Measurements from ENCODE around the gene NUP153.
"Not testable (repeated sequence)": the region's sequence is repeated elsewhere in the genome, so short reads cannot be mapped to it uniquely, and the experiment has no call there.

The NUP153 gene

DNA sequence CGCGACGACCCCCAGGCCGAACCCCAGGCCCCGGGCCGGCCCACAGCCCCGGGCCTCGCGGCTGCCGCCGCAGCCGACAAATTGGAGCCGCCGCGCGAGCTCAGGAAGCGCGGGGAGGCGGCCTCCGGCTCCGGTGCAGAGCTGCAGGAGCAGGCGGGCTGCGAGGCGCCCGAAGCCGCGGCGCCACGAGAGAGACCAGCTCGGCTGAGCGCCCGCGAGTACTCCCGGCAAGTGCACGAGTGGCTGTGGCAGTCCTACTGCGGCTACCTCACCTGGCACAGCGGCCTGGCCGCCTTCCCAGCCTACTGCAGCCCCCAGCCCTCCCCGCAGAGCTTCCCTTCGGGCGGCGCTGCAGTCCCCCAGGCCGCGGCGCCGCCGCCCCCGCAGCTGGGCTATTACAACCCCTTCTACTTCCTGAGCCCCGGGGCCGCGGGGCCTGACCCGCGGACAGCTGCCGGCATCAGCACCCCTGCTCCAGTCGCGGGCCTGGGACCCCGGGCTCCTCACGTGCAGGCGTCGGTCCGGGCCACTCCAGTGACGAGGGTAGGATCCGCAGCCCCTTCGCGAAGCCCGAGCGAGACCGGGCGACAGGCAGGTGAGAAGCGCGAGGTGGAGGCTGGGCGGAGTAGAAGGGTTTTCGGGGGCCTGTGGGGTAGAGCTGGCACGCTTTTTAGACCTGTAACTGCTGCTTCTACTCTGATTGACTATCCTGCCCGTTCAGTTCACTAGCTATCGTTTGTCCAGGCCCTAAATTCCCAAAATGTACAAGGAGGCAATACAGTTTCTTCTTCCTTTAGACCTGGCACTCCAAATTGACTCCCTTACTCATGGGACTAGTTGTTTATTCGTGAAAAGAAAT lies 106.0 kb downstream of the NUP153 start:
- DNase-seq (ENCODE audit: low spot score): no peak

DNA sequence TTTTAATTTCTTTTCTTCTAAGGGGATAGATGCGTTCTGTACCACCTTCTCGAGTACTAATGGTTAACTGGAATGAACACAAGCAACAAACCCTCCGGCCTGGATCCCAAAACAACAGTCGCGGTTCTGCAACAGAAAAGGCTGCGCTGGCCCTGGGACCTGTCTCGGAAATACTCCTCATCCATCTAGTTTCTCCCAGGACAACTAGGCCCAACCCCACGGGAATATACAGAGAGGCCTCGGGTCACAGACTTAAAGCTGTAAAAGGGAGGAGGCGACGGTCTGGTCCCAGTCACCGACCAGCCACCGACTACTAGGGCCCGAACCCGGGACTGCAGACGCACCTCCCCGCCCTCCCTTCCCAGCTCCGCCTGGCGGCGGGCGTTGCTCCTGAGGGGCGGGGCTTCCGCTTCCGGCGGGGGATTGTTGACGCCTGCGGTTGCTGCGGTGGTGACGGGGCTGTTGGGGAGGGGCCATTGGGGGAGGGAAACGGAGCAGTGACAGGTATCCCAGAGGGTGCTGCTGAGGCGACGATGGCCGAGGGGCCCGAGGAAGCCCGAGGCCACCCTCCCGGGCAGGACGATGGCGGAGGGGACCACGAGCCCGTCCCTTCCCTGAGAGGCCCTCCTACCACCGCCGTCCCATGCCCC lies 106.7 kb downstream of the NUP153 start, which contains the start of gene FAM8A1:
Gene FAM8A1 (plus strand): TSS at position 426 of the 650 bp plus-strand sequence. CDS start 108 bp downstream, at position 534.
- DNase-seq (ENCODE audit: low spot score): peak; percentile 76

DNA sequence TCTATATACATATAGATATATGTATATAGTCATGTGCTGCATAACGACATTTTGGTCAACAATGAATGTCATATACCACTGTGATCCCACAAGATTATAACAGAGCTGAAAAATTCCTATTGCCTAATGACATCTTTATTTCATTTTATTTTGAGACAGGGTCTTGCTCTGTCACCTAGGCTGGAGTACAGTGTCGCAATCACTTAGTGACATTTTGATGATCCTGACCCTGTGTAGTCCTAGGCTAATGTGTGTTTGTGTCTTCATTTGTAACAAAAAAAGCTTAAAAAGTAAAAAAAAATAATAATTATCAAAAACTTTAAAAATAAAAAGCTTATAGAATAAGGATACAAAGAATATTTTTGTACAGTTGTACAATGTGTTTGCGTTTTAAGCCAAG lies 110.6 kb downstream of the NUP153 start:
- DNase-seq (ENCODE audit: low spot score): no peak

DNA sequence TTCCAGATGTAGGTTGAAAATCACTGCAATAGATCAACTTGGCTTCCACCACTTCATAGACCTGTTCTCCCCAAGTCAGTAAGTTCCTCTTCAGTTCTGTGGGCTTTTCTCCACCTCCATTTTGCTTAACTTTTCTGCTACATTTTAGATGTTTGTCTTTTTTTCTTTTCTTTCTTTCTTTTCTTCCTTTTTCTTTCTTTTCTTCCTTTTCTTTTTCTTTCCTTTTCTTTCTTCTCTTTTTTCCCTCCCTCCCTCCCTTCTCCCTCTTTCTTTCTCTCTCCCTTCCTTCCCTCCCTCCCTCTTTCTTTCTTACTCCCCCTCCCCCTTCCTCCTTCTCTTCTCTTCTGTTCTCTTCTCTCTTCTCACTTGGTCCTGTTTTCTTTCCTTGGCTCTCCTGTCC lies 113.5 kb downstream of the NUP153 start:
- DNase-seq (ENCODE audit: low spot score): no peak

DNA sequence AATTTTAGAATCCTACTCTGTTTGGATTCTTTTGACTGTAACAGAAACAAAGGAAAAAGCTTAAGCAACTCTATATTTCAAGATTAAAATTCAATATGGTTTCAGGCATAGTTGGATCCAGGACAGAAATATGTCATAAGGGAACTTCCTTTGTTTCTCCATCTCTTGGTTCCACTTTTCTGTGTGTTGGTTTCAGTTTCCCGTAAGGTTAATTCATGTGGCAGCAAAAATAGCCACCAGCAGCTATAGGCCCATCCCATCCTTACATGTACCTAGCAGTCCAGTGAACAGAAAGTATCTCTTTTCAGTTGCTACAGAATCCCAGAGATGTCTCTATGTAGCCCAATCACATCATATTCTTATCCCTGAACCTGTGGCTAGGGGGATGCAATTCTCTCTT lies 115.4 kb downstream of the NUP153 start:
- DNase-seq (ENCODE audit: low spot score): no peak

DNA sequence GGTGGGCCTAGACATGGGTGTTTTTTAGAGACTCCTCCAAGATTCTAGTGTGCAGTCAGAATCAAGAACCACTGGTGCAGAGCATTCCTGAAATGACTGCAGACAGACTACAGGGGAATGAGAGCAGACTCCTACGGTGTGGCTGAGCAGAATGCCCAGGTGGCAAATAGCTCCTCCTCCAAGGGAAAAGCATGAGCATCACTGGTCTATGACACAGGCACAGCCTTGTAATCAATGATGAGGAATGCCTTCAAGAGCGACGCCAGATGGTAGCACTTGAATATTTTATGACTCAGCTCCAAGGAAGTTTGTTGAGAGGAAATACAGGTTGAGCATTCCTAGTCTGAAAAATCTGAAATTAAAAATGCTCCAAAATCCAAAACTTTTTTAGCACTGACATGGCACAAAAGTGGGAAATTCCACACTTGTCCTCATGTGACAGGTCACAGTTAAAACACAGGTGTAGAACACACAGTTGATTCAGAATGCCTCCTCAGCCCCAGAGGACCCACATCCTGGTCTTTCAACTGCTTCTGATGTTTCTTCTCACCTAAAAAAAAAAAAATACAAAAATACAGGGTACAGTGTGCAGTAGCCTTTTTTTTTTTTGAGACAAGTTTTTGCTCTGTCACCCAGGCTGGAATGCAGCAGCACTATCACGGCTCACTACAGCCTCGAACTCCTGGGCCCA lies 117.2 kb downstream of the NUP153 start:
- DNase-seq (ENCODE audit: low spot score): no peak

DNA sequence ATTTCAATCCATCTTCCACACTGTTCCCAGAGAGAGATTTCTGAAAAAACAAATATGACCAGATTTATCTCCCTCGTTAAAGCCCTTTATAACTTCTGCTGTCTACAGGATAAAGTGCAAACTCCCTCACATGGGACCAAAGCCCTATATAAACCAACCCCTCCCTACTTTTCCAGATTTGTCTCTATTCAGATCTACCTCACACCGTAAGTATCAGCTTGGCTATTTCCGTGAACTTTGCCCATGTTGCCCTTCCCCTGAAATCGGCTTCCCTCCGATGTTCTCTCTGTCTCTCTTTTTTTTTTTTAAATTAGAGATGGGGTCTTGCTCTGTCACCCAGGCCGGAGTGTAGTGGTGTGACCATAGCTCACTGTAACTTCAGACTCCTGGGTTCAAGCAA lies 118.7 kb downstream of the NUP153 start:
- no peak for DNase-seq (ENCODE audit: low spot score)

DNA sequence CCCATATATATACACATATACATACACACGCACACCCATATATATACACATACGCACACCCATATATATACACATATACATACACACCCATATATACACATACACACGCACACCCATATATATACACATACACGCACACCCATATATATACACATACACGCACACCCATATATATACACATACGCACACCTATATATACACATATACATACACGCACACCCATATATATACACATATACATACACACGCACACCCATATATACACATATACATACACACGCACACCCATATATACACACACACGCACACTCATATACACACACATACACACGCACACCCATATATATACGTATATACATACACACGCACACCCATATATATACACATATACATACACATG lies 120.1 kb downstream of the NUP153 start:
- DNase-seq (ENCODE audit: low spot score): not testable (repeated sequence)

DNA sequence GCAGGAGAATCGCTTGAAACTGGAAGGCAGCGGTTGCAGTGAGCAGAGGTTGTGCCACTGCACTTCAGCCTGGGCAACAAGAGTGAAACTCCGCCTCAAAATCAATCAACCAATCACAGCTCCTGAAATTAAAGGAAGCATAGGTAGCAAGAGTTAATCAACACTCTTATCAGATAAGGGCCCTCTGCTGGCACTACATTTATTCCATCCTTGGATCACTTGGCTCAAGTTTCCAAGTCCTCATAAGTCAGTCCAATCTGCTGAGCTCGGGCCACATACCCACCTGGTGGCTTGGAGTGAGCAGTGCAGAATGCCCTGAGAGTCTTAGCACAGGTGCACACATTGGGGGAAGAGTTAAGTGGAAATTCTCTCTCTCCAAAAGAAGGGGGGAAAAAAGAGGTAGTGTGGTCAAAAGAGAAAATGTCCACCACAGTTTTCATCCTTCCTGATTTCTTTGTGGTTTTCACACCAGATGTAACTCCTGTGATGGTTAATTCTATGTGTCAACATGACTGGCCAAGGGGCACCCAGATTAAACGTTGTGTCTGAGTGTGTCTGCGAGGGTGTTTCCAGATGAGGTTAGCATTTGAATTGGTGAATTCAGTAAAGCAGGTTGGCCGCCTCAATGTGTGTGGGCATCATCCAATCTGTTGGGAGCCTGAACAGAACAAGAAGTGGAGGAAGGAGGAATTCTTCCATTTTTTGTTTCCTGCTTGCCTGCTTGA lies 120.8 kb downstream of the NUP153 start:
- no peak for DNase-seq (ENCODE audit: low spot score)

DNA sequence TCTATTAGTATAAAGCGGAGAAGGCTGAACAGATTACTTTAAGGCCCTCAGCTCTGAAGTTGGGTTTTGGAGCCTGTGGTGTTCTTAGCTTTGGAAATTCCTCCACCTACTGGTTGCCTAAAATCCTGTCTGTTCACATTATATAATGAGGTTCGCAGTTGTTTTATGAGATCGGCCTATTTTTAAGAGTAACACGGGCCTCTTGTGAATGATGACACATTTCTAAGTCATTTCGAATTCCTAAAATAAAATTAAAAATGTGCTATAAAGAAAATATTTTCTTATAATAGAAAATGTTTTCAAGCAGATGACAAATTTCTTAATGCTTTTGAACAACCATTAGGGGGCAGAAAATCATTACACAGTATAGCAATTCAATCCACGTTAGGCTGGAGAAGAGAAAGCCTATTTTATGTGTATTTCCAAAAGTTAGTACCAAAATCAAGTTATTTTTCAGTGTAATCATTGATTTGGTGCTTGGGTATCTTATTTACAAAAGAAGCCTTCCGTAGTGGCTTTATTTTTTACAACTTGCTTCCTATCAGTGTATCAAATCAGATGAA lies 122.4 kb downstream of the NUP153 start:
- peak; percentile 48 for DNase-seq (ENCODE audit: low spot score)

DNA sequence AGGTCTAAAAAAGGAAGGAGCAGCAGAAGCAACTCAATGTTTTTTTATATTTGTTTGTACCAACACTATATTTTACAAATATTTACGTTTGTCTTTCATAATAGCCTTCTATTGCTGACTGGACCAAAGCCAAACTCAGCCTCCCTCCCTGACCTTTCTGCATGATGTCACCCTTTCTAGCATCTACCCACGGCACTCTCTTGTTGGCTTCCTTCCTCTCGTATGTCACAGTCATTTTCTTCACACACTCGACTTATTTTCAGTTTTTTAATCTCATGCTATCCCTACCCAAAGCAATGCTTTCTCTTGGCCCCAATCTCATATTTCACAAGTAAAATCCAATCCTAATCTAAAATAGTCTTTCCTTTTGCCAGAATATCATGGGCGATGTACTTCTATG lies 122.9 kb downstream of the NUP153 start:
- no peak for DNase-seq (ENCODE audit: low spot score)

DNA sequence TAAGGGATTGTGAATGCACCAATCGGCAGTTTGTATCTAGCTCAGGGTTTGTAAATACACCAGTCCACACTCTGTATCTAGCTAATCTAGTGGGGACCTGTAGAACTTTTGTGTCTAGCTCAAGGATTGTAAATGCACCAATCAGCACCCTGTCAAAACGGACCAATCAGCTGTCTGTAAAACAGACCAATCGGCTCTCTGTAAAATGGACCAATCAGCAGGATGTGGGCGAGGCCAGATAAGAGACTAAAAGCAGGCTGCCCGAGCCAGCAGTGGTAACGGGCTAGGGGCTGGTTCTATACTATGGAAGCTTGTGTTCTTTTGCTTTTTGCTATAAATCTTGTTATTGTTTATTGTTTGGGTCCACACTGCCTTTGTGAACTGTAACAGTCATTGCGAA lies 125.4 kb downstream of the NUP153 start:
- not testable (repeated sequence) for DNase-seq (ENCODE audit: low spot score)

DNA sequence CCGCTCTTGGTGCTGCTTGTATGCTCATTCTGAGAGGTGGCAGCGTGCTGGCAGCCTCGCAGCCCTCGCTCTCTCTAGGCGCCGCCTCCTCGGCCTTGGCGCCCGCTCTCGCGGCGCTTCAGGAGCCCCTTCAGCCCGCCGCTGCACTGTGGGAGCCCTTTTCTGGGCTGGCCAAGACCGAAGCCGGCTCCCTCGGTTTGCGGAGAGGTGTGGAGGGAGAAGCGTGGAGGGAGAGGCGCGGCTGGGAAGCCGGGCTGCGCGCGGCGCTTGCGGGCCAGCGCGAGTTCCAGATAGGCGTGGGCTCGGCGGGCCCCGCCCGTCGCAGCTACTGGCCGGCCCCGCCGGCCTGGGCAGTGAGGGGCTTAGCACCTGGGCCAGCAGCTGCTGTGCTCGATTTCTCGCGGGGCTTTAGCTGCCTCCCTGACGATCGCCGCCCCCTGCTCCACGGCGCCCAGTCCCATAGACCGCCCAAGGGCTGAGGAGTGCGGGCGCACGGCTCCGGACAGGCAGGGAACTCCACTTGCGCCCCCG lies 126.1 kb downstream of the NUP153 start:
- no peak for DNase-seq (ENCODE audit: low spot score)

DNA sequence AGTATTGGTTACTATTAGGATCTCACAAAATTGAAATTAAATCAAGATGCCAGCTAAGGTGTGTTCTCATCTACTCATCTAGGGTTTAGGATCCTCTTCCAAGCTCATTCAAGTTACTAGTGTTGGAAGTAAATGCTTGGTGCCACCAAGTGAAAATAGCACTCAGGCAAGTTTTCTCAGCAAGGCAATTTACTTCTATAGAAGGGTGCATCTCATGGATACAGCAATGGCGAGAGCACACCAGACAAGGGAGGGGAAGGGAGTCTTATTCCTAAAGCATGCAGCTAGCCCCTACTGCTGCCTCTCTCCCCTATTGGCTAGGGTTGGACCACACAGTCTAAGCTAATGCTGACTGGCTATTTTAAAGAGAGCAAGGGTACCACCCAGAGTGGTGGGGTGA lies 129.7 kb downstream of the NUP153 start:
- DNase-seq (ENCODE audit: low spot score): no peak

DNA sequence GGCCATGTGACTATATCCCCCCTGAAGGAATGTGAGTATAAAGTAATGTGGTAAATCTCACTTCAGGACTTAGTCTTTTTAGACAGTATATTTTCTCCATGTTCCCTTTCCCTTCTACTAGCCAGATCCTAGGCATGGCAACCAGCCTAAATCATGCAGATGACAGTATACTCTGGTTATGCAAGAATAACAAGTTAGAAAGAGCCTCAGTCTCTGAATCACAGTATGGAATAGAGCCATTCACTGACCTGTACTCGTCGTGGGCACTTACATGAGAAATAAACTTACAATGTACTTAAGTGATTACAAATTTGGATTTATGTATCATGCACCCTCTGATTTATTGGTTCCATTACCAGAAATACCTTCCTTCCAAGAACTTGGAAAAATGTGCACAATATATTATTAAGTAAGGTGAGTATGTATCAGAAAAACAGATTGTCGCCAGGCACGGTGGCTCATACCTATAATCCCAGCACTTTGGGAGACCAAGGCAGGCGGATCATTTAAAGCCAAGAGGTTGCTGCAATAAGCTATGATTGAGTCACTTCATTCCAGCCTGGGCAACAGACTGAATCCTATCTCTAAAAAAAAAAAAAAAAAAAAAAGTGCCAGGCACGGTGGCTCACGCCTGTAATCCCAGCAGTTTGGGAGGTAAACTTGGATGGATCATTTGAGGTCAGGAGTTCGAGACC lies 131.7 kb downstream of the NUP153 start:
- no peak for DNase-seq (ENCODE audit: low spot score)

DNA sequence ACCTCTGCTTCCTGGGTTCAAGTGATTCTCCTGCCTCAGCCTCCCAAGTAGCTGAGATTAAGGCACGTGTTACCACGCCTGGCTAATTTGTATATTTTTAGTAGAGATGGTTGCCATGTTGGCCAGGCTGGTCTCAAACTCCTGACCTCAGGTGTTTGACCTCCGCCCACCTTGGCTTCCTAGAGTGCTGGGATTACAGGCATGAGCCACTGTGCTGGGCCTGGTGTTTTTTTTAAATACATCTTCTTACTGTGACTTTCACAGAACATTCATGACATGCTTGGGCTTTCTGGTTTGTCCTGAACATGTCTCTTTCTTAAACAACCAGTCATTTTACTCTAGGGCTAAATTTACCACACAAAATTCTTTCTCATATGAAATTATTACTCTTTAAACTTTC lies 141.3 kb downstream of the NUP153 start:
- no peak for DNase-seq (ENCODE audit: low spot score)
